OCI-LY1 (cell line): Measurements from ENCODE around the gene LINGO3.

ENCODE experiments used
- H2AFZ ChIP-seq: fragments of 200-600 bp; sonication (generic), shearing (Covaris generic); 2 replicates; pipeline ENCODE4 v1.6.0; 2014; ENCODE audit warnings: antibody characterized with exemption, mild to moderate bottlenecking, low read length
- H3F3A ChIP-seq: fragments of 200-600 bp; sonication (generic), shearing (Covaris generic); 2 replicates; pipeline ENCODE4 v1.6.0; 2014; ENCODE audit warnings: mild to moderate bottlenecking, antibody characterized with exemption, low read length, moderate library complexity; ENCODE audit not compliant: insufficient read depth
- H3K27ac ChIP-seq: fragments of 200-600 bp; sonication (generic); 2 replicates; pipeline ENCODE4 v1.5.1; 2014; ENCODE audit warnings: low read length, mixed run types, mild to moderate bottlenecking, low read depth; ENCODE audit not compliant: poor library complexity, severe bottlenecking
- H3K27me3 ChIP-seq: fragments of 200-600 bp; sonication (generic); 2 replicates; pipeline ENCODE4 v1.6.0; 2014; ENCODE audit warnings: antibody characterized with exemption, mild to moderate bottlenecking, low read length, moderate library complexity; ENCODE audit not compliant: insufficient read depth
- H3K36me3 ChIP-seq: fragments of 200-600 bp; sonication (generic); 2 replicates; pipeline ENCODE4 v1.6.1; 2014; ENCODE audit warnings: mild to moderate bottlenecking, antibody characterized with exemption, low read length, moderate library complexity, mixed read lengths; ENCODE audit not compliant: insufficient read depth
- H3K4me1 ChIP-seq: fragments of 200-600 bp; sonication (generic); 2 replicates; pipeline ENCODE4 v1.5.1; 2014; ENCODE audit warnings: mild to moderate bottlenecking, low read length, moderate library complexity; ENCODE audit not compliant: insufficient read depth, severe bottlenecking
- H3K4me2 ChIP-seq: fragments of 200-600 bp; sonication (generic), shearing (Covaris generic); 2 replicates; pipeline ENCODE4 v1.6.1; 2014; ENCODE audit warnings: low read length
- H3K4me3 ChIP-seq: fragments of 200-600 bp; sonication (generic); 2 replicates; pipeline ENCODE4 v1.5.1; 2014; ENCODE audit warnings: low read length, low read depth, mild to moderate bottlenecking, mixed read lengths; ENCODE audit not compliant: poor library complexity, severe bottlenecking
- H3K79me2 ChIP-seq: fragments of 200-600 bp; shearing (Covaris generic); 2 replicates; pipeline ENCODE4 v1.6.1; 2016; ENCODE audit warnings: mixed run types, low read length, mixed read lengths; ENCODE audit not compliant: insufficient read depth
- H3K9ac ChIP-seq: fragments of 200-600 bp; sonication (generic), shearing (Covaris generic); 2 replicates; pipeline ENCODE4 v1.6.1; 2014; ENCODE audit warnings: mild to moderate bottlenecking, low read length, mixed read lengths
- H3K9me2 ChIP-seq: fragments of 200-600 bp; sonication (generic), shearing (Covaris generic); 2 replicates; pipeline ENCODE4 v1.6.1; 2014; ENCODE audit warnings: low read depth, mild to moderate bottlenecking, low read length, mixed read lengths
- H3K9me3 ChIP-seq: fragments of 200-600 bp; shearing (Covaris generic); 2 replicates; pipeline ENCODE4 v1.6.1; 2014; ENCODE audit warnings: low read length, mixed read lengths
- H4K20me1 ChIP-seq: fragments of 200-600 bp; sonication (generic), shearing (Covaris generic); 2 replicates; pipeline ENCODE4 v1.6.0; 2016; ENCODE audit warnings: mild to moderate bottlenecking, low read length; ENCODE audit not compliant: insufficient read depth
- EZH2 ChIP-seq: fragments of 200-600 bp; sonication (generic), shearing (Covaris generic); IDR thresholded peaks from 2 replicates; pipeline ENCODE4 v1.8.0; 2017; ENCODE audit warnings: borderline replicate concordance, mixed run types, mild to moderate bottlenecking, antibody characterized with exemption, low read length, moderate library complexity, mixed read lengths
- TF ChIP-seq, protein P1 (sequence below): fragments of 200-600 bp; sonication (generic), shearing (Covaris generic); IDR thresholded peaks from 2 replicates; pipeline ENCODE4 v1.5.1; 2017; ENCODE audit warnings: mild to moderate bottlenecking, antibody characterized with exemption, low read length, moderate library complexity, mixed read lengths

The LINGO3 gene

DNA sequence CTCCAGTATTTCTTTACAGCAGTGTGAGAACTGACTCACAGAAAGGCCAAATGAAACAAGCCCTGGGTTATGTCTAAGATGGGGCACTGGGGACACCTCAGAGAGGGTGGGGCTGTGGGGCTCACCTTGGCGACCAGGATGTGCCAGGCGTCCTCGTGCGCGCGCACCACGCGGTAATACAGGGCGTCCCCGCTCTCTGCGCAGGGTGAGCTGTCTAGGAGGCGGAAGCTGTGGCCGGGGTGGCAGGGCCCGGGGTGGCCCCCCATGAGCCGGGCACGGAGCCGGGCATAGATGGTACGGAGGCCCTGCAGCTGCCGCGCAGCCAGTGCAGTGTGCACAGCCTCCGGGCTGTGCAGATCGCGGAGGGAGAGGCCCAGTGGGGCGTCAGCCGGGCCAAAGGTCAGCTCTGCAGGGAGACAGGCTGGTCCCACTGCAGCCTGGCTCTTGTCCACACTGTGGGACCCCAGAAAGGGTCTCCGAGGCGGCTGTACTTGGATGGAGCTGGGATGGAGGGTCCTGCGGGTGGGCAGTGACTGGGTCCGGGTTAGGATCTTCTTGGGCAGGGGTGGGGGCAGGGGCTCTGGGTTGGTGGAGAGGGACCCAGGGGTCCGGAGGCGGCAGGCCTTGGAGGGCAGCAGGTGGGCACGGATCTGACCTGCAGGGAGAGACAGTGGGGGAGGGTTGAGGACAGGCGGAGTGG, 29.3 kb downstream of the LINGO3 start:
- Histone ChIP-seq H2AFZ (no peak overlapping the region), H3K79me2 (peaks cover 4% of the 10 kb centered on the region; the same call in 1 of the 2 replicates), H3K9me2 (no peaks in the 10 kb centered on the region), H3K27ac (no peak overlapping the region), H4K20me1 (0 out of 2 replicates have a peak, but pooled peaks cover 2% of the 10 kb centered on the region), H3K27me3 (peaks cover 5% of the 10 kb centered on the region), H3K4me2 (no peak overlapping the region), H3F3A (no peaks in the 10 kb centered on the region), H3K4me3 (no peak overlapping the region), H3K36me3 (peaks cover 28% of the 10 kb centered on the region), H3K9ac (no peak overlapping the region), H3K4me1 (peaks cover 6% of the 10 kb centered on the region), H3K9me3 (no peaks in the 10 kb centered on the region)
- no peak for TF ChIP-seq EZH2
- TF ChIP-seq, protein P1, sequence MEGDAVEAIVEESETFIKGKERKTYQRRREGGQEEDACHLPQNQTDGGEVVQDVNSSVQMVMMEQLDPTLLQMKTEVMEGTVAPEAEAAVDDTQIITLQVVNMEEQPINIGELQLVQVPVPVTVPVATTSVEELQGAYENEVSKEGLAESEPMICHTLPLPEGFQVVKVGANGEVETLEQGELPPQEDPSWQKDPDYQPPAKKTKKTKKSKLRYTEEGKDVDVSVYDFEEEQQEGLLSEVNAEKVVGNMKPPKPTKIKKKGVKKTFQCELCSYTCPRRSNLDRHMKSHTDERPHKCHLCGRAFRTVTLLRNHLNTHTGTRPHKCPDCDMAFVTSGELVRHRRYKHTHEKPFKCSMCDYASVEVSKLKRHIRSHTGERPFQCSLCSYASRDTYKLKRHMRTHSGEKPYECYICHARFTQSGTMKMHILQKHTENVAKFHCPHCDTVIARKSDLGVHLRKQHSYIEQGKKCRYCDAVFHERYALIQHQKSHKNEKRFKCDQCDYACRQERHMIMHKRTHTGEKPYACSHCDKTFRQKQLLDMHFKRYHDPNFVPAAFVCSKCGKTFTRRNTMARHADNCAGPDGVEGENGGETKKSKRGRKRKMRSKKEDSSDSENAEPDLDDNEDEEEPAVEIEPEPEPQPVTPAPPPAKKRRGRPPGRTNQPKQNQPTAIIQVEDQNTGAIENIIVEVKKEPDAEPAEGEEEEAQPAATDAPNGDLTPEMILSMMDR = no peak

DNA sequence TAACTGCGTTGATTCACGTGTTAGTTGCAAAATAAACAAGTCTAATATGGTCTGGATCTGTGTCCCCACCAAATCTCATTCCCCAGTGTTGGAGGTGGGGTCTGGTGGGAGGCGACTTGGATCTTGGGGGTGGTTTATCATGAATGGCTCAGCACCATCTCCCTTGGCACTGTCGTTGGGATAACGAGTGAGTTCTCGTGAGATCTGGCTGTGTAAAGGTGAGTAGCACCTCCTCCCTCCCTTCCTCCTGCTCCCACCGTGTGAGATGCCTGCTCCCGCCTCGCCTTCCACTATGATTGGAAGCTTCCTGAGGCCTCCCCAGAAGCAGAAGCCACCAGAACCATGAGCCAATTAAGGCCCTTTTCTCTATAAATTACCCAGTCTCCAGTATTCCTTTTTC, 30.8 kb downstream of the LINGO3 start:
- Histone ChIP-seq H3K4me3 (no peak overlapping the region), H3K4me1 (peaks cover 20% of the 10 kb centered on the region), H3K27me3 (no peaks in the 10 kb centered on the region), H3K4me2 (no peak overlapping the region), H3K27ac (no peak overlapping the region), H3K9me3 (no peaks in the 10 kb centered on the region), H3K79me2 (peaks cover 4% of the 10 kb centered on the region; the same call in 1 of the 2 replicates), H3K36me3 (peaks cover 36% of the 10 kb centered on the region), H4K20me1 (0 out of 2 replicates have a peak, but pooled peaks cover 2% of the 10 kb centered on the region), H2AFZ (no peak overlapping the region), H3K9me2 (no peaks in the 10 kb centered on the region), H3K9ac (no peak overlapping the region), H3F3A (0 out of 2 replicates have a peak, but pooled peaks cover 3% of the 10 kb centered on the region)
- no peak for TF ChIP-seq EZH2
- TF ChIP-seq, protein P1 = no peak

DNA sequence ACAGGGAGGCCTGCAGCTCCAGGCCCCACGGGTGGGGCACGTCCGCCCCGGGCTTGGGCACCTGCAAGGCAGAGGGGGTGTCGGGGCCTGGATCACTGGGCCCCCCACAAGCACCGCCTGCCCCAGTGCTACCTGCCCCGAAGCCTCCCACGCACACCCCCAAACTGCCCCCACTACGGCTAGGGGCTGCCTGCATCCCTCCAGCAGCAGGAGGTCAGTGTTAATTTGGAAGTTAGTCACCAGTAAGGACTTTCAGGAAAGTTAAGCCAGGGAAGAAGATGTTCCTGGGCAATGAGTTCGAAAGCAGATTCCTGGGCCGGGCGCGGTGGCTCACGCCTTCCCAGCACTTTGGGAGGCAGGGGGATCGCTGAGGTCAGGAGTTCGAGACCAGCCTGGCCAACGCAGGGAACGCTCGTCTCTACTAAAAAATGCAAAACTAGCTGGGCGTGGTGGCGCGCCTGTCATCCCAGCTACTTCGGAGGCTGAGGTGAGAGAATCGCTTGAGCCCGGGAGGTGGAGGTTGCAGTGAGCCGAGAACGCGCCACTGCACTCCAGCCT, 31.4 kb downstream of the LINGO3 start:
- TF ChIP-seq, protein P1 = no peak
- TF ChIP-seq EZH2 = no peak
- peaks cover 6% of the 10 kb centered on the region; the same call in 1 of the 2 replicates for H3F3A ChIP-seq
- no peaks in the 10 kb centered on the region for H3K27me3 ChIP-seq
- H2AFZ ChIP-seq = no peak overlapping the region
- H4K20me1 ChIP-seq = 0 out of 2 replicates have a peak, but pooled peaks cover 2% of the 10 kb centered on the region
- H3K9ac ChIP-seq = no peak overlapping the region
- H3K4me3 ChIP-seq = no peak overlapping the region
- no peaks in the 10 kb centered on the region for H3K9me3 ChIP-seq
- no peaks in the 10 kb centered on the region for H3K9me2 ChIP-seq
- peaks cover 43% of the 10 kb centered on the region for H3K36me3 ChIP-seq
- H3K27ac ChIP-seq = no peak overlapping the region
- H3K4me2 ChIP-seq = no peak overlapping the region
- peaks cover 9% of the 10 kb centered on the region for H3K79me2 ChIP-seq
- H3K4me1 ChIP-seq = peaks cover 26% of the 10 kb centered on the region
